OCI-M1 (cell line): ENCODE results near the gene KLF3.

ENCODE experiments used
- DNase-seq: peaks from one replicate; lab custom pipeline; 2025; lab: John Stamatoyannopoulos, UW

KLF3 gene

DNA sequence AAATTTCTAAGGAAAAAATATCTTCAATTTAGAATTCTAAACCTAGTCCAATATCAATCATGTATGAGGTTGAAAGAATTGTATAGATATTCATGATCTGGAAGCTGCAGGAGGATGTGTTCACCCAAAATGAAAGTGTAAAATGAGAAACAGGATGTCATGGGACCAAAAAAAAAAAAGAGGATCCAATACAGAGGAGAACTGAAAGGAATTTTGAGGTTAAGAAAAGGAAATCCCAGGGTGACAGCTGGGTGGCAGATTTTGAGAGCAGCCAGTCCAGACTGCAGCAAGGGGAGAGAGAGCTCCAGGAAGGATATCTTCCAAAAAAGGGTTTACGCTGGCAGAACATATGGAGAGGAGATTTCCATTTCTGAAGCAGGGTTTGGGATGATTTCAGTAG lies 79.9 kb downstream of the KLF3 start:
- DNase-seq: no peak

DNA sequence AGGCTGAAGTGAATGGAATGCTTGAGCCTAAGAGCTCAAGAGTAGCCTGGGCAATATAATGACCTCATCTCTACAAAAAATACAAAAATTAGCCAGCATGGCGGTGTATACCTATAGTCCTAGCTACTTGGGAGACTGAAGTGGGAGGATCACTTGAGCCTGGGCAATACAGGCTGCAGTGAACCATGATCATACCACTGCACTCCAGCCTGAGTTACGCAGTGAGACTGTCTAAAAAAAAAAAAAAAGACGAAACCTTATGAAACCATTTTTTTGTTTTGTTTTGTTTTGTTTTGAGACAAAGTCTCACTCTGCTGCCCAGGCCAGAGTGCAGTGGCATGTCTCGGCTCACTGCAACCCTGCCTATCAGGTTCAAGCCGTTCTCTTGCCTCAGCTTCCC lies 81.9 kb downstream of the KLF3 start:
- no peak for DNase-seq

DNA sequence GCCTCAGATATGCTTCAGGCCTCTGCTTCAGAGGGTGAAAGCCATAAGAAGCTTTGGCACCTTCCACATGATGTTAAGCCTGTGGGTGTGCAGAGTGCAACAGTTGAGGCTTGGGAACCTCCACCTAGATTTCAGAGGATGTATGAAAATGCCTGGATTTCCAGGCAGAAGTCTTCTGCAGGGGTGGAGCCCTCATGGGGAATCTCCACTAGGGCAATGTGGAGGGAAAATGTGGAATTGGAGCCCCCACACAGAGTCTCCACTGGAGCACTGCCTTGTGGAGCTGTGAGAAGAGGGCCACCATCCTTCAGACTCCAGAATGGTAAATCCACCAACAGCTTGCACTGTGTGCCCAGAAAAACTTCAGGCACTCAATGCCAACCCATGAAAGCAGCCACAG lies 83.6 kb downstream of the KLF3 start:
- no peak for DNase-seq

DNA sequence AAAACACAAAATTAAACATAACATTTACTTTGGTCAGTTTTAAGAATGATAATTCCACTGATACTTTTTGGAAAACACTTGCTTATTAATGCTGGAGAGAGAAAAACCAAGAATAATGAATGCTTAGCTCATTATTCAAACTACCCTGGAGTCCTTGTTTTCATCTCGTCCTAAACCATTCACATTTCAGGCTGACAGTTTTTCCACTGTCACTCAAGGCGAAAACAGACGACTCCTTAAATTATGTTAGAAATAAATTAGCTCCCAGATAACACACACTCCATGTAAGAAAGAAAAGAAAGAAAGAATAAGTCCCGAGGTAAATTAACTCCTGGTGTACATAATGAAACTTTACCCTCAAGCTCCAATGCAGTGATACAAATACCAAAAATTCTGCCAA lies 85.3 kb downstream of the KLF3 start:
- no peak for DNase-seq
